ENCODE results near the gene RARG.
A peak's percentile ranks its signal among the peaks of the same experiment; 100 is the strongest.

The RARG gene

DNA sequence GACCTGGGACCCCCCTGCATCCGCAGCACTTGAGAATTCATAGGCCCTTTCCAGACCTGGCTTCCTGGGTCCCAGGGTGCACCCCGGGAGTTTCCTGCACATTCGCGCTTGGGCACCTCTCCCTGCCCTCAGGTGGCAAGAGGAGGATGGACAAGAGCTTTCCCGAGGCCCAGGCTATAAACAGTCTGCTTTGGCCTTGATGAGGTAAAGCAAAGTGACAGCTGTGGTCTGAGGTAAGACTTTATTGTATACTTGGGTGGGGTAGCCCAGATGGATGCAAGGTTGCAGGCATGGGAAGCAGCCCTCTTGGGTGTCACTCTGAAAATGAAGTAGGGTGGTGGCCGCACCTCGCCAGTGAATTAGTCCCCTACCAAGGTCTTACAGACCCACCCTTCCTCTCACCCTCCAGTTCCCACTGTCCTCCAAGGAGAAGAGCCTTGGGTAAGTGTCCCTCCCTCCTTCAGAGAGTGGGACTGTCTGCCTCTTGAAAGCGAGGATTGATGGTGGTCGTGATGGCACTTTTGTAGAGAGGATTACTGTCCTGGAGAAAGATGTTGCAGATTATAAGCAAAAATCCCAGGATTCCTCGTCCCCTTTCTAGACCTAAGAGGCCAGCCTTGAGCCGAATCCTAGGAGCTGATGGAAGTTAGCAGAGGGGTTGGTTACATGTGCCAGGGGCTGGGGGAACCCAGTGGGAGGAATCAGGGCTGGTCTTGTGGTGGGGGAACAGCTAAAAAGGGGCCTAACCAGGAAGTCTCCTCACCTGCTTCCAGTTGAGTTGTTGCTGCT is 40.7 kb downstream of the RARG start:
- no peak for ATAC-seq
- TF ChIP-seq BACH2 (CRISPR knock-in tag; IDR thresholded peaks at IDR 0.05; ENCODE audit: borderline replicate concordance): no peak
- no peak for TF ChIP-seq ARNTL (CRISPR knock-in tag; IDR thresholded peaks at IDR 0.05; ENCODE audit: borderline replicate concordance, low read depth)
- no peak for TF ChIP-seq ZNF8 (CRISPR knock-in tag; IDR thresholded peaks at IDR 0.05)
- TF ChIP-seq PPARA (CRISPR knock-in tag; IDR thresholded peaks at IDR 0.05; ENCODE audit: borderline replicate concordance): no peak
- TF ChIP-seq CREB5 (CRISPR knock-in tag; IDR thresholded peaks at IDR 0.05; ENCODE audit: low read depth): no peak
- no peak for TF ChIP-seq ZNF565 (CRISPR knock-in tag; conservative IDR thresholded peaks at IDR 0.05; ENCODE audit: low read depth)
- no peak for TF ChIP-seq ZFP30 (CRISPR knock-in tag; IDR thresholded peaks at IDR 0.05)
- TF ChIP-seq CSDC2 (CRISPR knock-in tag; IDR thresholded peaks at IDR 0.05): no peak
- TF ChIP-seq, protein P1, sequence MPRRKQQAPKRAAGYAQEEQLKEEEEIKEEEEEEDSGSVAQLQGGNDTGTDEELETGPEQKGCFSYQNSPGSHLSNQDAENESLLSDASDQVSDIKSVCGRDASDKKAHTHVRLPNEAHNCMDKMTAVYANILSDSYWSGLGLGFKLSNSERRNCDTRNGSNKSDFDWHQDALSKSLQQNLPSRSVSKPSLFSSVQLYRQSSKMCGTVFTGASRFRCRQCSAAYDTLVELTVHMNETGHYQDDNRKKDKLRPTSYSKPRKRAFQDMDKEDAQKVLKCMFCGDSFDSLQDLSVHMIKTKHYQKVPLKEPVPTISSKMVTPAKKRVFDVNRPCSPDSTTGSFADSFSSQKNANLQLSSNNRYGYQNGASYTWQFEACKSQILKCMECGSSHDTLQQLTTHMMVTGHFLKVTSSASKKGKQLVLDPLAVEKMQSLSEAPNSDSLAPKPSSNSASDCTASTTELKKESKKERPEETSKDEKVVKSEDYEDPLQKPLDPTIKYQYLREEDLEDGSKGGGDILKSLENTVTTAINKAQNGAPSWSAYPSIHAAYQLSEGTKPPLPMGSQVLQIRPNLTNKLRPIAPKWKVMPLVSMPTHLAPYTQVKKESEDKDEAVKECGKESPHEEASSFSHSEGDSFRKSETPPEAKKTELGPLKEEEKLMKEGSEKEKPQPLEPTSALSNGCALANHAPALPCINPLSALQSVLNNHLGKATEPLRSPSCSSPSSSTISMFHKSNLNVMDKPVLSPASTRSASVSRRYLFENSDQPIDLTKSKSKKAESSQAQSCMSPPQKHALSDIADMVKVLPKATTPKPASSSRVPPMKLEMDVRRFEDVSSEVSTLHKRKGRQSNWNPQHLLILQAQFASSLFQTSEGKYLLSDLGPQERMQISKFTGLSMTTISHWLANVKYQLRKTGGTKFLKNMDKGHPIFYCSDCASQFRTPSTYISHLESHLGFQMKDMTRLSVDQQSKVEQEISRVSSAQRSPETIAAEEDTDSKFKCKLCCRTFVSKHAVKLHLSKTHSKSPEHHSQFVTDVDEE (CRISPR knock-in tag; IDR thresholded peaks at IDR 0.05): no peak
- TF ChIP-seq, protein P2, sequence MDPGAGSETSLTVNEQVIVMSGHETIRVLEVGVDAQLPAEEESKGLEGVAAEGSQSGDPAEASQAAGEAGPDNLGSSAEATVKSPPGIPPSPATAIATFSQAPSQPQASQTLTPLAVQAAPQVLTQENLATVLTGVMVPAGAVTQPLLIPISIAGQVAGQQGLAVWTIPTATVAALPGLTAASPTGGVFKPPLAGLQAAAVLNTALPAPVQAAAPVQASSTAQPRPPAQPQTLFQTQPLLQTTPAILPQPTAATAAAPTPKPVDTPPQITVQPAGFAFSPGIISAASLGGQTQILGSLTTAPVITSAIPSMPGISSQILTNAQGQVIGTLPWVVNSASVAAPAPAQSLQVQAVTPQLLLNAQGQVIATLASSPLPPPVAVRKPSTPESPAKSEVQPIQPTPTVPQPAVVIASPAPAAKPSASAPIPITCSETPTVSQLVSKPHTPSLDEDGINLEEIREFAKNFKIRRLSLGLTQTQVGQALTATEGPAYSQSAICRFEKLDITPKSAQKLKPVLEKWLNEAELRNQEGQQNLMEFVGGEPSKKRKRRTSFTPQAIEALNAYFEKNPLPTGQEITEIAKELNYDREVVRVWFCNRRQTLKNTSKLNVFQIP (CRISPR knock-in tag; IDR thresholded peaks at IDR 0.05; ENCODE audit: borderline replicate concordance, low read depth): no peak
- TF ChIP-seq TOX (CRISPR knock-in tag; IDR thresholded peaks at IDR 0.05; ENCODE audit: borderline replicate concordance): no peak
- no peak for TF ChIP-seq RARB (CRISPR knock-in tag; IDR thresholded peaks at IDR 0.05)
- no peak for TF ChIP-seq PATZ1 (CRISPR knock-in tag; IDR thresholded peaks at IDR 0.05; ENCODE audit: borderline replicate concordance)
- no peak for TF ChIP-seq GLIS3 (CRISPR knock-in tag; IDR thresholded peaks at IDR 0.05)
- TF ChIP-seq ZFP3 (CRISPR knock-in tag; IDR thresholded peaks at IDR 0.05): no peak
- no peak for TF ChIP-seq ZC3H10 (CRISPR knock-in tag; IDR thresholded peaks at IDR 0.05)
- TF ChIP-seq ZNF70 (CRISPR knock-in tag; IDR thresholded peaks at IDR 0.05): no peak
- no peak for TF ChIP-seq OSR1 (CRISPR knock-in tag; IDR thresholded peaks at IDR 0.05)
- TF ChIP-seq, protein P3, sequence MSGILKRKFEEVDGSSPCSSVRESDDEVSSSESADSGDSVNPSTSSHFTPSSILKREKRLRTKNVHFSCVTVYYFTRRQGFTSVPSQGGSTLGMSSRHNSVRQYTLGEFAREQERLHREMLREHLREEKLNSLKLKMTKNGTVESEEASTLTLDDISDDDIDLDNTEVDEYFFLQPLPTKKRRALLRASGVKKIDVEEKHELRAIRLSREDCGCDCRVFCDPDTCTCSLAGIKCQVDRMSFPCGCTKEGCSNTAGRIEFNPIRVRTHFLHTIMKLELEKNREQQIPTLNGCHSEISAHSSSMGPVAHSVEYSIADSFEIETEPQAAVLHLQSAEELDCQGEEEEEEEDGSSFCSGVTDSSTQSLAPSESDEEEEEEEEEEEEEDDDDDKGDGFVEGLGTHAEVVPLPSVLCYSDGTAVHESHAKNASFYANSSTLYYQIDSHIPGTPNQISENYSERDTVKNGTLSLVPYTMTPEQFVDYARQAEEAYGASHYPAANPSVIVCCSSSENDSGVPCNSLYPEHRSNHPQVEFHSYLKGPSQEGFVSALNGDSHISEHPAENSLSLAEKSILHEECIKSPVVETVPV (CRISPR knock-in tag; IDR thresholded peaks at IDR 0.05): no peak
- TF ChIP-seq ISL1 (CRISPR knock-in tag; IDR thresholded peaks at IDR 0.05): no peak

DNA sequence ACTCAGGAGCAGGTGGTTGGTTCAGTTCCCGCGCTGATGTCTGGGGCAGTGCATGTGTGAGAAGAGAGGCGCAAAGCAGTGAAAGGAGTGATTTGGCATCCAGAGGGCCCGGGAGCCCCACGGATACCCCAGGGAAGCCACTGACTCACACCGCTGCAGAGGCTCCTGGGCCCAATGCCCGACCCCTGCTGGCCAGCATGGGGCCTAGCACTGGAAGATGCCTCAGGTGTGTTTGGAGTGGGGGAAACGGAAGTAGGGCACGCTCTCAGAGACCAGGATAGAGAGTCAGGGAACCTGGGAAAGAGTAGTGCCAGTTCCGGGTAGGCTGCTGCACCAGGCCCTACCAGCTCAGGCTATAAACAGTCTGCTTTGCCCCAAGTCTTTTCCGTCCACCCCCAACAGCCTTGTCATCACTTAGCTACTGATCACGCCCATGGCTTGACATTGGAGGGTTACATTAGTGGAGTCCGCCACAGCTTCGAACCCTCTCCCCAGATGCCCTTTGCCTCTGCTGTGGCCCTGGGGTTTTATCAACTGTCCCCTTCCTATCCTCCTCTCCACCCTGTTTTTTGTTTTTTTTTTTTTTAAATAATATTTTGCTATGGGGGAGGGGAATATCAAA is 41.8 kb downstream of the RARG start:
- peak; percentile 80 for ATAC-seq
- TF ChIP-seq PATZ1 (CRISPR knock-in tag; IDR thresholded peaks at IDR 0.05; ENCODE audit: borderline replicate concordance) (no peak), PPARA (CRISPR knock-in tag; IDR thresholded peaks at IDR 0.05; ENCODE audit: borderline replicate concordance) (no peak), ZFP3 (CRISPR knock-in tag; IDR thresholded peaks at IDR 0.05) (no peak), BACH2 (CRISPR knock-in tag; IDR thresholded peaks at IDR 0.05; ENCODE audit: borderline replicate concordance) (no peak), ZC3H10 (CRISPR knock-in tag; IDR thresholded peaks at IDR 0.05) (no peak), TCF4 (CRISPR knock-in tag; IDR thresholded peaks at IDR 0.05; ENCODE audit: borderline replicate concordance) (no peak), TOX (CRISPR knock-in tag; IDR thresholded peaks at IDR 0.05; ENCODE audit: borderline replicate concordance) (no peak), ZNF70 (CRISPR knock-in tag; IDR thresholded peaks at IDR 0.05) (no peak), SNAI2 (CRISPR knock-in tag; IDR thresholded peaks at IDR 0.05) (no peak)
- TF ChIP-seq, protein P3 (CRISPR knock-in tag; IDR thresholded peaks at IDR 0.05): no peak

Data from SK-N-SH treated with all-trans-retinoic acid at 6 μM for 48 hours (cell line).